OCI-LY1 (cell line): Measurements from ENCODE around the gene DCLRE1C.

Experiments
- CTCF ChIP-seq: fragments of 200-600 bp; sonication (generic), shearing (Covaris generic); IDR thresholded peaks from 2 replicates; pipeline ENCODE4 v1.5.1; 2017; ENCODE audit warnings: mild to moderate bottlenecking, antibody characterized with exemption, low read length, moderate library complexity, mixed read lengths
- EZH2 ChIP-seq: fragments of 200-600 bp; sonication (generic), shearing (Covaris generic); IDR thresholded peaks from 2 replicates; pipeline ENCODE4 v1.8.0; 2017; ENCODE audit warnings: borderline replicate concordance, mixed run types, mild to moderate bottlenecking, antibody characterized with exemption, low read length, moderate library complexity, mixed read lengths

- TF ChIP-seq CTCF (peak; percentile 57), EZH2 (no peak)
Measured at GRCh38 chr10:14904316-14904732, 49.6 kb downstream of the DCLRE1C start.
